Type B pancreatic cell (in vitro differentiated cells): ENCODE results near the gene PIK3C2A. TPM values are rescaled to one million over a fixed set of nuclear protein-coding genes. Genes with fewer than 3 reads are reported as not detected.
A peak's percentile ranks its signal among the peaks of the same experiment; 100 is the strongest.
"Not testable (repeated sequence)": the region's sequence is repeated elsewhere in the genome, so short reads cannot be mapped to it uniquely, and the experiment has no call there.

Experiments used
- DNase-seq: peaks from one replicate; pipeline ENCODE4 v3.0.0; 2021; ENCODE audit warnings: mixed read lengths; ENCODE audit not compliant: unreplicated experiment; ENCODE audit errors: extremely low spot score
- H3K27ac Mint-ChIP-seq: 2 replicates; pipeline ENCODE4 v1.8.0; 2021; ENCODE audit warnings: mild to moderate bottlenecking, mixed read lengths
- H3K27me3 Mint-ChIP-seq: 2 replicates; pipeline ENCODE4 v1.8.0; 2021; ENCODE audit warnings: mixed read lengths
- H3K36me3 Mint-ChIP-seq: 2 replicates; pipeline ENCODE4 v1.8.0; 2021; ENCODE audit warnings: mixed read lengths
- H3K4me1 Mint-ChIP-seq: one replicate; pipeline ENCODE4 v1.8.0; 2021; ENCODE audit warnings: mixed read lengths; ENCODE audit not compliant: unreplicated experiment
- H3K4me3 Mint-ChIP-seq: 2 replicates; pipeline ENCODE4 v1.8.0; 2021; ENCODE audit warnings: mild to moderate bottlenecking, mixed read lengths
- H3K9me3 Mint-ChIP-seq: 2 replicates; pipeline ENCODE4 v1.8.0; 2021; ENCODE audit warnings: mixed read lengths
- CTCF ChIP-seq: fragments of 200-600 bp; sonication (generic); conservative IDR thresholded peaks from 2 replicates; pipeline ENCODE4 v1.5.0; 2021; ENCODE audit warnings: antibody characterized with exemption, mild to moderate bottlenecking
- total RNA-seq: library from RNA; stranded (reverse); gene quantifications from 2 replicates; pipeline ENCODE4 v1.2.1, GENCODE V29; 2021; ENCODE audit warnings: low replicate concordance

The PIK3C2A gene
- total RNA-seq, 1 donor from 2014 or later: 79.2 TPM

DNA sequence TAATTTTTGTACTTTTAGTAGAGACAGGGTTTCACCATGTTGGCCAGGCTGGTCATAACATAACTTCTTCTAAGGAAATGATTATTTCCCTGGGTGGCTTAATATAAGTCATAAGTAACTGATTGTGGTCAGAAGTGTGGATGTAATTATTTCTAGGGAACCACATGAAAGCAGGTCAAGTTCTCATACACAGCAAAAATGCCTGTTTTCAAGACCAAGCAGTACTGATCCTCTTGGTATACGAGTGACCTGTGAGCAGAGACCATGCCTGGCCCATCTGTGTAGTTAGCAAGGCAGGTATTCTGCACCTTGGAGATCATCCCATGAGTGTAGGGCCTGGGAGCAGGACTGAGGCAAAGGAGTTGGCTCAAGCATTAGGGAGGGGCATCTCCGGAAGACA, 36.3 kb upstream of the PIK3C2A start:
- no peak for DNase-seq
- no peaks in the 10 kb centered on the region for H3K36me3 Mint-ChIP-seq
- H3K9me3 Mint-ChIP-seq: no peaks in the 10 kb centered on the region
- no peaks in the 10 kb centered on the region for H3K4me1 Mint-ChIP-seq
- TF ChIP-seq CTCF: no peak
- no peak overlapping the region for H3K27ac Mint-ChIP-seq
- H3K27me3 Mint-ChIP-seq: peaks cover 5% of the 10 kb centered on the region
- no peak overlapping the region for H3K4me3 Mint-ChIP-seq

GRCh38 chr11:17242954-17243353, 35.2 kb upstream of the PIK3C2A start:
- not testable (repeated sequence) for DNase-seq, H3K4me1 Mint-ChIP-seq, H3K4me3 Mint-ChIP-seq, H3K27ac Mint-ChIP-seq, H3K9me3 Mint-ChIP-seq, H3K36me3 Mint-ChIP-seq, H3K27me3 Mint-ChIP-seq

DNA sequence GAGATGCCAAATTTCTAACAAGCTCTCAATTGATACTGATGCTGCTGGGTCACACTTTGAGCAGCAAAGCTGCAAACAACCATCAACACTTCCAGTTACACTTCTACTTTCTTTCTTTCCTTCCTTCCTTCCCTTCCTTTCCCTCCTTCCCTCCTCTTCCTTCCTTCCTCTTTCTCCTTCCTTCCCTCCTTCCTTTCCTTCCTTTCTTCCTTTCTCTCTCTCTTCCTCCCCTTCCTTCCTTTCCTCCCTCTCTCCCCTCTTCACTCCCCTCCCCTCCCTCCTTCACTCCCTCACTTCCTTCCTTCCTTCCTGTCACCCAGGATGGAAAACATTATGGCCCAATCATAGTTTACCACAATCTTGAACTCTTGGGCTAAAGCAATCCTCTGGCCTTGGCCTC, 33.0 kb upstream of the PIK3C2A start:
- Mint-ChIP-seq H3K27ac (no peak overlapping the region), H3K27me3 (peaks cover 5% of the 10 kb centered on the region), H3K4me3 (no peak overlapping the region), H3K36me3 (no peaks in the 10 kb centered on the region), H3K9me3 (no peaks in the 10 kb centered on the region), H3K4me1 (no peaks in the 10 kb centered on the region)
- TF ChIP-seq CTCF: no peak
- no peak for DNase-seq

GRCh38 chr11:17239927-17240326, 32.1 kb upstream of the PIK3C2A start:
- not testable (repeated sequence) for DNase-seq, H3K27me3 Mint-ChIP-seq, H3K36me3 Mint-ChIP-seq, H3K4me1 Mint-ChIP-seq, H3K9me3 Mint-ChIP-seq, H3K27ac Mint-ChIP-seq, H3K4me3 Mint-ChIP-seq

GRCh38 chr11:17238377-17238776, 30.6 kb upstream of the PIK3C2A start:
- Mint-ChIP-seq H3K4me1 (no peaks in the 10 kb centered on the region), H3K27me3 (peaks cover 5% of the 10 kb centered on the region), H3K4me3 (peak overlapping the region; percentile 35), H3K36me3 (no peaks in the 10 kb centered on the region), H3K27ac (peak overlapping the region; percentile 35), H3K9me3 (no peaks in the 10 kb centered on the region)
- no peak for DNase-seq
- no peak for TF ChIP-seq CTCF

GRCh38 chr11:17233101-17233500, 25.3 kb upstream of the PIK3C2A start:
- TF ChIP-seq CTCF: no peak
- H3K27ac Mint-ChIP-seq: no peak overlapping the region
- no peak for DNase-seq
- no peaks in the 10 kb centered on the region for H3K36me3 Mint-ChIP-seq
- H3K4me3 Mint-ChIP-seq: no peak overlapping the region
- no peaks in the 10 kb centered on the region for H3K9me3 Mint-ChIP-seq
- H3K27me3 Mint-ChIP-seq: no peaks in the 10 kb centered on the region
- peaks cover 5% of the 10 kb centered on the region for H3K4me1 Mint-ChIP-seq
